Endothelial cell of umbilical vein (primary cell): Measurements from ENCODE around the gene AGRP. TPM values are rescaled to one million over a fixed set of nuclear protein-coding genes. Genes with fewer than 3 reads are reported as not detected.

Experiments
- BruUV-seq: library from RNA; stranded (reverse); fragments of 400-500 nt; replicated peaks from 2 replicates; lab custom pipeline; 2021; lab: Mats Ljungman, UMichigan
- CTCF ChIA-PET: fragments of 300-600, 350-600 bp; sonication (Branson Sonifier 250); formaldehyde crosslinking; loops from one replicate; lab custom pipeline; 2021; ENCODE audit warnings: antibody characterized with exemption, inconsistent platforms; lab: Charles Lee
- POLR2A ChIA-PET: fragments of 300-600, 350-600 bp; sonication (Branson Sonifier 250); formaldehyde crosslinking; loops from one replicate; lab custom pipeline; 2021; ENCODE audit warnings: antibody characterized with exemption, inconsistent platforms; lab: Charles Lee
- DNase-seq: peaks from one replicate; pipeline ENCODE4 v3.0.0-alpha.2; 2011; ENCODE audit warnings: low read depth, low spot score
- FAIRE-seq: peaks from 2 replicates; lab custom pipeline; 2011; peaks lifted over from hg19 to GRCh38; lab: Jason Lieb, UNC
- H2AFZ ChIP-seq: 2 replicates; pipeline ENCODE4 v1.6.0; 2012; ENCODE audit warnings: low read depth, low read length, control low read depth, inconsistent platforms
- H3K27ac ChIP-seq: 2 replicates; pipeline ENCODE4 v1.5.1; 2011; ENCODE audit warnings: low read depth, mild to moderate bottlenecking, control low read depth, low read length, moderate library complexity; ENCODE audit not compliant: insufficient read depth
- H3K27me3 ChIP-seq, 2 experiments: 2 replicates each; pipeline versions ENCODE4 v1.6.0 to v1.6.1; 2011; ENCODE audit warnings: low read length in 2 of 2, mixed read lengths in 1 of 2; ENCODE audit not compliant: control insufficient read depth in 2 of 2, insufficient read depth in 2 of 2
- H3K36me3 ChIP-seq, 2 experiments: 2 replicates in 1 of 2; 3 replicates in 1 of 2; pipeline ENCODE4 v1.5.1; 2011; ENCODE audit warnings: low read length in 2 of 2, mild to moderate bottlenecking in 1 of 2, moderate library complexity in 1 of 2; ENCODE audit not compliant: control insufficient read depth in 2 of 2, insufficient read depth in 2 of 2; ENCODE audit errors: extremely low read depth in 1 of 2
- H3K4me1 ChIP-seq: 3 replicates; pipeline ENCODE4 v1.5.1; 2011; ENCODE audit warnings: mild to moderate bottlenecking, low read length; ENCODE audit not compliant: control insufficient read depth, insufficient read depth; ENCODE audit errors: extremely low read depth
- H3K4me2 ChIP-seq: 2 replicates; pipeline ENCODE4 v1.6.1; 2011; ENCODE audit warnings: low read length, control low read depth, mixed read lengths; ENCODE audit not compliant: insufficient read depth
- H3K4me3 ChIP-seq, 3 experiments: fragments of 200-600 bp in 1 of 3; sonication (generic), shearing (Covaris generic) in 1 of 3; replicated peaks in 1 of 3; 2 replicates each; pipeline ENCODE4 v1.5.1; 2011 to 2016; ENCODE audit warnings: control low read depth in 3 of 3, low read length in 3 of 3, mild to moderate bottlenecking in 2 of 3, inconsistent platforms in 1 of 3, low read depth in 1 of 3, moderate library complexity in 1 of 3; ENCODE audit not compliant: insufficient read depth in 1 of 3
- H3K79me2 ChIP-seq: 2 replicates; pipeline ENCODE4 v1.6.0; 2012; ENCODE audit warnings: low read length, inconsistent platforms; ENCODE audit not compliant: control insufficient read depth, insufficient read depth
- H3K9ac ChIP-seq: replicated peaks from 2 replicates; pipeline ENCODE3; 2011; ENCODE audit warnings: low read length, control low read depth; ENCODE audit not compliant: insufficient read depth; ENCODE audit errors: extremely low read depth
- H3K9me1 ChIP-seq: replicated peaks from 3 replicates; pipeline ENCODE4 v1.6.0; 2011; ENCODE audit warnings: mild to moderate bottlenecking, low read length; ENCODE audit not compliant: control insufficient read depth, insufficient read depth; ENCODE audit errors: extremely low read depth
- H3K9me3 ChIP-seq: replicated peaks from 2 replicates; pipeline ENCODE4 v1.5.1; 2012; ENCODE audit warnings: low read length, inconsistent platforms; ENCODE audit not compliant: control insufficient read depth, insufficient read depth
- H4K20me1 ChIP-seq: replicated peaks from 2 replicates; pipeline ENCODE3; 2011; ENCODE audit warnings: mild to moderate bottlenecking, low read length; ENCODE audit not compliant: control insufficient read depth, insufficient read depth; ENCODE audit errors: extremely low read depth
- EZH2 ChIP-seq: IDR thresholded peaks from 2 replicates; pipeline ENCODE4 v1.6.1; 2012; ENCODE audit warnings: borderline replicate concordance, low read depth, mild to moderate bottlenecking, moderate library complexity, low read length, inconsistent platforms; ENCODE audit not compliant: severe bottlenecking
- FOS ChIP-seq: IDR thresholded peaks from 2 replicates; pipeline ENCODE4 v1.6.1; 2011; ENCODE audit warnings: mild to moderate bottlenecking, low read length, moderate library complexity, borderline replicate concordance; ENCODE audit not compliant: insufficient read depth
- GATA2 ChIP-seq: IDR thresholded peaks from 2 replicates; pipeline ENCODE4 v1.7.0; 2011; ENCODE audit warnings: low read depth, mild to moderate bottlenecking, moderate library complexity, mixed read lengths, low read length; ENCODE audit not compliant: insufficient read length, insufficient read depth
- MAX ChIP-seq: IDR thresholded peaks from 2 replicates; pipeline ENCODE4 v1.6.1; 2011; ENCODE audit not compliant: insufficient read depth, insufficient read length
- POLR2A ChIP-seq: IDR thresholded peaks from 2 replicates; pipeline ENCODE4 v1.6.1; 2012; ENCODE audit warnings: low read depth, mild to moderate bottlenecking, control low read depth, low read length
- POLR2AphosphoS5 ChIP-seq: IDR thresholded peaks from 2 replicates; pipeline ENCODE4 v1.6.1; 2012; ENCODE audit warnings: low read depth, mild to moderate bottlenecking, control low read depth, low read length, moderate library complexity; ENCODE audit not compliant: insufficient read depth
- dilution Hi-C: fragments of 300-500 bp; cut with MboI; formaldehyde crosslinking; loops from one replicate; pipeline ENCODE4 v1.15.0; 2019; ENCODE audit warnings: low sequenced_read_pairs; ENCODE audit not compliant: extremely low pct_ligation_motif_present
- intact Hi-C: fragments of 100-400 bp; cut with micrococcal nuclease; formaldehyde crosslinking; loops from one replicate; pipeline ENCODE4 v1.10.0; 2022
- polyA plus RNA-seq, 4 experiments: library from polyadenylated mRNA; depleted of rRNA in 3 of 4; stranded (reverse) in 3 of 4; unstranded in 1 of 4; fragments of >200 nt; gene quantifications; 2 replicates each; pipeline versions ENCODE4 v1.2.1 to v1.2.3, GENCODE V29; 2011 to 2012; ENCODE audit warnings: missing spikeins in 1 of 4
- total RNA-seq: library from RNA; stranded (reverse); gene quantifications from 2 replicates; pipeline ENCODE4 v1.2.3, GENCODE V29; 2021
- TF ChIP-seq, protein P1 (sequence below), 2 donors: IDR thresholded peaks; 1 replicate in 1 of 2; 2 replicates in 1 of 2; pipeline ENCODE4 v1.5.1; 2011; ENCODE audit warnings: low read length in 2 of 2, mild to moderate bottlenecking in 2 of 2, moderate library complexity in 2 of 2, control low read depth in 1 of 2, inconsistent platforms in 1 of 2, low read depth in 1 of 2; ENCODE audit not compliant: insufficient read depth in 1 of 2; ENCODE audit errors: extremely low read depth in 1 of 2

AGRP gene
- total and polyA plus RNA-seq, 2 donors (not counting 3 experiments of a cell fraction or from before 2014, with no cell fraction given), result not detected

GRCh38 chr16:67490335-67491096, 7.2 kb upstream of the AGRP start:
- H2AFZ ChIP-seq, result no peak overlapping the region
- ChIA-PET CTCF (interaction anchor here (0.6 to 12.4 kb wide), 7 partner anchors 8 to 177 kb away, joined by 3 to 247 read pairs (median 7); partner anchors contain the start of genes AGRP and ATP6V0D1), POLR2A (interaction anchor here (0.6 kb wide), 1 partner anchor 47 kb away, joined by 3 read pairs; no protein-coding TSS in a partner anchor)
- no peak overlapping the region for H3K4me2 ChIP-seq
- no peaks in the 10 kb centered on the region for H4K20me1 ChIP-seq
- H3K4me3 ChIP-seq, result no peak overlapping the region
- no peaks in the 10 kb centered on the region for H3K27me3 ChIP-seq
- H3K9ac ChIP-seq, result no peak overlapping the region
- H3K27ac ChIP-seq, result no peak overlapping the region
- peaks cover 13% of the 10 kb centered on the region for H3K4me1 ChIP-seq
- H3K9me1 ChIP-seq, result no peaks in the 10 kb centered on the region
- intact Hi-C loops (no loop called here), dilution Hi-C loops (no loop called here)
- H3K9me3 ChIP-seq, result no peaks in the 10 kb centered on the region
- H3K79me2 ChIP-seq, result no peaks in the 10 kb centered on the region
- DNase-seq (no peak), FAIRE-seq (no peak)
- TF ChIP-seq GATA2, result no peak
- no peak for TF ChIP-seq EZH2
- no peak for TF ChIP-seq POLR2AphosphoS5
- TF ChIP-seq FOS, result no peak
- TF ChIP-seq, protein P1, sequence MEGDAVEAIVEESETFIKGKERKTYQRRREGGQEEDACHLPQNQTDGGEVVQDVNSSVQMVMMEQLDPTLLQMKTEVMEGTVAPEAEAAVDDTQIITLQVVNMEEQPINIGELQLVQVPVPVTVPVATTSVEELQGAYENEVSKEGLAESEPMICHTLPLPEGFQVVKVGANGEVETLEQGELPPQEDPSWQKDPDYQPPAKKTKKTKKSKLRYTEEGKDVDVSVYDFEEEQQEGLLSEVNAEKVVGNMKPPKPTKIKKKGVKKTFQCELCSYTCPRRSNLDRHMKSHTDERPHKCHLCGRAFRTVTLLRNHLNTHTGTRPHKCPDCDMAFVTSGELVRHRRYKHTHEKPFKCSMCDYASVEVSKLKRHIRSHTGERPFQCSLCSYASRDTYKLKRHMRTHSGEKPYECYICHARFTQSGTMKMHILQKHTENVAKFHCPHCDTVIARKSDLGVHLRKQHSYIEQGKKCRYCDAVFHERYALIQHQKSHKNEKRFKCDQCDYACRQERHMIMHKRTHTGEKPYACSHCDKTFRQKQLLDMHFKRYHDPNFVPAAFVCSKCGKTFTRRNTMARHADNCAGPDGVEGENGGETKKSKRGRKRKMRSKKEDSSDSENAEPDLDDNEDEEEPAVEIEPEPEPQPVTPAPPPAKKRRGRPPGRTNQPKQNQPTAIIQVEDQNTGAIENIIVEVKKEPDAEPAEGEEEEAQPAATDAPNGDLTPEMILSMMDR (IDR thresholded peaks at IDR 0.05; ENCODE audit: extremely low read depth in 1 of 2, insufficient read depth in 1 of 2, low read depth in 1 of 2, low read length in 2 of 2), result no peak
- TF ChIP-seq POLR2A, result no peak
- no peak for TF ChIP-seq MAX
- H3K36me3 ChIP-seq, result no peaks in the 10 kb centered on the region
- BruUV-seq, result no TSS peak
